ENCODE data around the gene CHST12. TPM values are rescaled to one million over a fixed set of nuclear protein-coding genes. Genes with fewer than 3 reads are reported as not detected.

CHST12 gene
- total RNA-seq, 1 donor from 2014 or later = 15.0 TPM

DNA sequence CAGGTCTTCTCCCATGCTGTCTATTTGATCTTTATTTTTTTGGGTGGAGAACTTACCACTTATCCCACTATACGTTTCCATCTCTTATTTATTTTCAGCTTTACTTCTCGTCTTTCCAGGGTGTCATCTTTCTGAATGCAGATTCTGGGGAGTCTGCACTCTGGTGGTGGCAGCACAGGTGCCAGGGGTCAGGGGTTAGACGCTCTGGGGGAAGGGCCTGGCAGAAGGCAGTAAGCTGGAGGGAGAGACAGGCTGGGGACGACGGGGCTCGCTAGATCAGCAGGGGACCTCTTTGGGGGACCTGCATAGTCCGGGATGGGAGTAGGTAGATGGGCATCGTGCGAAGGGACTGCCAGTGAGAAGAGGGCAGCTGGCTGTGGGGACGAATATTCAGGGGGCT is 22.3 kb downstream of the CHST12 start:
- H3K4me3 Mint-ChIP-seq = no peak overlapping the region
- H3K36me3 Mint-ChIP-seq (ENCODE audit: low read depth) = peaks cover 11% of the 10 kb centered on the region
- DNase-seq (ENCODE audit: low read depth, low spot score) = no peak
- H3K9me3 Mint-ChIP-seq = peaks cover under 1% of the 10 kb centered on the region
- H3K27ac Mint-ChIP-seq (ENCODE audit: unreplicated experiment) = no peak overlapping the region
- TF ChIP-seq, protein P1, sequence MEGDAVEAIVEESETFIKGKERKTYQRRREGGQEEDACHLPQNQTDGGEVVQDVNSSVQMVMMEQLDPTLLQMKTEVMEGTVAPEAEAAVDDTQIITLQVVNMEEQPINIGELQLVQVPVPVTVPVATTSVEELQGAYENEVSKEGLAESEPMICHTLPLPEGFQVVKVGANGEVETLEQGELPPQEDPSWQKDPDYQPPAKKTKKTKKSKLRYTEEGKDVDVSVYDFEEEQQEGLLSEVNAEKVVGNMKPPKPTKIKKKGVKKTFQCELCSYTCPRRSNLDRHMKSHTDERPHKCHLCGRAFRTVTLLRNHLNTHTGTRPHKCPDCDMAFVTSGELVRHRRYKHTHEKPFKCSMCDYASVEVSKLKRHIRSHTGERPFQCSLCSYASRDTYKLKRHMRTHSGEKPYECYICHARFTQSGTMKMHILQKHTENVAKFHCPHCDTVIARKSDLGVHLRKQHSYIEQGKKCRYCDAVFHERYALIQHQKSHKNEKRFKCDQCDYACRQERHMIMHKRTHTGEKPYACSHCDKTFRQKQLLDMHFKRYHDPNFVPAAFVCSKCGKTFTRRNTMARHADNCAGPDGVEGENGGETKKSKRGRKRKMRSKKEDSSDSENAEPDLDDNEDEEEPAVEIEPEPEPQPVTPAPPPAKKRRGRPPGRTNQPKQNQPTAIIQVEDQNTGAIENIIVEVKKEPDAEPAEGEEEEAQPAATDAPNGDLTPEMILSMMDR (conservative IDR thresholded peaks at IDR 0.05) = no peak
- peaks cover 14% of the 10 kb centered on the region for H3K4me1 Mint-ChIP-seq
- no peaks in the 10 kb centered on the region for H3K27me3 Mint-ChIP-seq (ENCODE audit: low read depth)

DNA sequence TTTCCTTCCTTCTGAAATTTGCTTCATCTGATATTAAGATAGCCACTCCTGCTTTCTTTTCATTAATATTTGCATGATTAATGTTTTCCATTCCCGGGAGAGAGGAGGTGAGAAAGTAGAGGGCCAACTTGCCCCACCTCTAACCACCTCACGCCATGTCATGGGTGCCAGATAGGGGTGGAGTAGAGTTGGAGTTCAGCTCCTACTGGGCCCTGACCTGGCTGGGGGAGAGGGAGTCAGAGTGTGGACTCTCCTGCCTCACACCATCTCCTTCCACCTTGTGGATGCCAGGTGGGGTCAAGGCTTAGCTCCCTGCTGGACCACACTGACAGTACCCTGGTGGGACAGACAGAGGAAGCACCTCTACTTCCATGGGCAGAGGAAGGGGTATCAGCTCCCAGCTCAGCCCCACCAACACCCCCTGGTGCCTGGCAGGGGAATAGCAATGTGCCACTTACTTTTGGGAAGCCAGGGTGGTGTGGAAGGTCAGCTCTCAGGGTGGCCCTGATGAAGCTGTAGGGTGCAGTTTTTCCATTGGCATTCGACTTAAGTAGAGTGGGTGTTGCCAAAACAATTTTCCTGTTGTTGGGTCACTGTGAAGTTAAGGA is 28.0 kb downstream of the CHST12 start:
- no peak overlapping the region for H3K4me3 Mint-ChIP-seq

GRCh38 chr7:2432910-2433712 is 29.7 kb downstream of the CHST12 start:
- H3K27ac Mint-ChIP-seq (ENCODE audit: unreplicated experiment) = no peak overlapping the region
- peaks cover 3% of the 10 kb centered on the region for H3K4me1 Mint-ChIP-seq
- no peaks in the 10 kb centered on the region for H3K27me3 Mint-ChIP-seq (ENCODE audit: low read depth)
- H3K36me3 Mint-ChIP-seq (ENCODE audit: low read depth) = peaks cover 20% of the 10 kb centered on the region
- no peak for DNase-seq (ENCODE audit: low read depth, low spot score)
- H3K9me3 Mint-ChIP-seq = peaks cover 5% of the 10 kb centered on the region
- TF ChIP-seq, protein P1 (conservative IDR thresholded peaks at IDR 0.05) = no peak
- H3K4me3 Mint-ChIP-seq = no peak overlapping the region

More for the DNA sequence above, 28.0 kb downstream of the CHST12 start:
- TF ChIP-seq, protein P1 (conservative IDR thresholded peaks at IDR 0.05) = peak; percentile 45
- DNase-seq (ENCODE audit: low read depth, low spot score) = no peak
- Mint-ChIP-seq H3K4me1 (peaks cover 3% of the 10 kb centered on the region), H3K27me3 (ENCODE audit: low read depth) (no peaks in the 10 kb centered on the region), H3K9me3 (peaks cover 5% of the 10 kb centered on the region), H3K27ac (ENCODE audit: unreplicated experiment) (no peak overlapping the region), H3K36me3 (ENCODE audit: low read depth) (peaks cover 20% of the 10 kb centered on the region)

DNA sequence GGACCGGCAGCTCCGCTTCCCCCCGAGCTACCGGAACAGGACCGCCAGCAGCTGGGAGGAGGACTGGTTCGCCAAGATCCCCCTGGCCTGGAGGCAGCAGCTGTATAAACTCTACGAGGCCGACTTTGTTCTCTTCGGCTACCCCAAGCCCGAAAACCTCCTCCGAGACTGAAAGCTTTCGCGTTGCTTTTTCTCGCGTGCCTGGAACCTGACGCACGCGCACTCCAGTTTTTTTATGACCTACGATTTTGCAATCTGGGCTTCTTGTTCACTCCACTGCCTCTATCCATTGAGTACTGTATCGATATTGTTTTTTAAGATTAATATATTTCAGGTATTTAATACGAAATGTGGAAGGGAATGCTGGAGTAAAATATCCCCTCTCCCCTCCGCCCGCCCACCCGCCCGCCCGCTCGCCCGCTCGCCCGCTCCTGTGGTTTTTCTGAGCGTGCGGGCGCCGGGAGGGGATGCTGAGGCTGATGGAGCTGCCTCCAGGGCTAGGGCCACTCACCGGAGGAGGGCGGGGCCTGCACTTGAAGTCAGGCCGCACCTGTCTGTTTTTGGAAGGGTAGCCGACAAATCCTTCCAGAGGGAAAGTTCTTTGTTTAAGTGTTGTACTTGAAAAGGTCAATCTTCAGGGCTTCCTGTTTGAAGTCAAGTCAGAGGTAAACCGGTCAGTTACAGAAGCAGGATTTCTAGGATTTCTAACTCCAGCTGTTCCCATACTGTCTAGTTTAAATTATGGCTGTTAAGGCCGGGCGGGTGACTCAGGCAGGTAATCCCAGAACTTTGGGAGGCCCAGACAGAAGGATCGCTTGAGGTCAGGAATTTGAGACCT is 30.5 kb downstream of the CHST12 start:
- peaks cover 20% of the 10 kb centered on the region for H3K36me3 Mint-ChIP-seq (ENCODE audit: low read depth)
- DNase-seq (ENCODE audit: low read depth, low spot score) = no peak
- H3K27ac Mint-ChIP-seq (ENCODE audit: unreplicated experiment) = no peak overlapping the region
- TF ChIP-seq, protein P1 (conservative IDR thresholded peaks at IDR 0.05) = no peak
- H3K27me3 Mint-ChIP-seq (ENCODE audit: low read depth) = no peaks in the 10 kb centered on the region
- peaks cover 5% of the 10 kb centered on the region for H3K9me3 Mint-ChIP-seq
- H3K4me3 Mint-ChIP-seq = no peak overlapping the region
- peaks cover 3% of the 10 kb centered on the region for H3K4me1 Mint-ChIP-seq

- Mint-ChIP-seq H3K36me3 (ENCODE audit: low read depth) (peaks cover 12% of the 10 kb centered on the region), H3K4me3 (no peak overlapping the region), H3K27ac (ENCODE audit: unreplicated experiment) (no peak overlapping the region), H3K9me3 (peaks cover 5% of the 10 kb centered on the region), H3K27me3 (ENCODE audit: low read depth) (no peaks in the 10 kb centered on the region), H3K4me1 (peaks cover 5% of the 10 kb centered on the region)
- TF ChIP-seq, protein P1 (conservative IDR thresholded peaks at IDR 0.05) = no peak
- no peak for DNase-seq (ENCODE audit: low read depth, low spot score)
Measured at GRCh38 chr7:2435146-2435545, 31.7 kb downstream of the CHST12 start.
